NOMO-1 treated with dmso at 0.1 percent for 144 hours (cell line): ENCODE results near the gene RTN4RL1.

Experiments
- DNase-seq: peaks from one replicate; lab custom pipeline; 2025; ENCODE audit not compliant: unreplicated experiment; lab: John Stamatoyannopoulos, UW

RTN4RL1 gene

GRCh38 chr17:1951920-1952319 is 73.2 kb downstream of the RTN4RL1 start:
- no peak for DNase-seq

- DNase-seq, result no peak
These were observed 75.4 kb downstream of the RTN4RL1 start for GRCh38 chr17:1949754-1950153.

- no peak for DNase-seq
These were observed 76.7 kb downstream of the RTN4RL1 start for GRCh38 chr17:1948517-1948825.

GRCh38 chr17:1947743-1948516 is 77.2 kb downstream of the RTN4RL1 start:
- no peak for DNase-seq

GRCh38 chr17:1947229-1947742 is 77.8 kb downstream of the RTN4RL1 start:
- no peak for DNase-seq

- DNase-seq, result no peak
These were observed 78.9 kb downstream of the RTN4RL1 start for GRCh38 chr17:1946021-1946932.

GRCh38 chr17:1945621-1946020 is 79.5 kb downstream of the RTN4RL1 start:
- DNase-seq, result no peak

GRCh38 chr17:1943436-1943831 is 81.7 kb downstream of the RTN4RL1 start:
- DNase-seq, result no peak

- no peak for DNase-seq
These were observed 82.3 kb downstream of the RTN4RL1 start for GRCh38 chr17:1942666-1943435.

GRCh38 chr17:1942066-1942365 is 83.1 kb downstream of the RTN4RL1 start:
- no peak for DNase-seq

- no peak for DNase-seq
These were observed 83.7 kb downstream of the RTN4RL1 start for GRCh38 chr17:1941272-1942065.

GRCh38 chr17:1940810-1941185 is 84.3 kb downstream of the RTN4RL1 start:
- DNase-seq, result no peak

GRCh38 chr17:1939981-1940809 is 84.9 kb downstream of the RTN4RL1 start:
- no peak for DNase-seq

GRCh38 chr17:1937461-1937860 is 87.7 kb downstream of the RTN4RL1 start:
- DNase-seq, result no peak

- no peak for DNase-seq
These were observed 88.4 kb downstream of the RTN4RL1 start for GRCh38 chr17:1936766-1937165.

- DNase-seq, result no peak
These were observed 90.2 kb downstream of the RTN4RL1 start for GRCh38 chr17:1934901-1935300.

- DNase-seq, result no peak
These were observed 91.0 kb downstream of the RTN4RL1 start for GRCh38 chr17:1933875-1934715.

- DNase-seq, result no peak
These were observed 93.1 kb downstream of the RTN4RL1 start for GRCh38 chr17:1931844-1932579.

- DNase-seq, result no peak
These were observed 94.8 kb downstream of the RTN4RL1 start for GRCh38 chr17:1930337-1930645.
